Measurements from ENCODE around the gene NR1H3.

DNA sequence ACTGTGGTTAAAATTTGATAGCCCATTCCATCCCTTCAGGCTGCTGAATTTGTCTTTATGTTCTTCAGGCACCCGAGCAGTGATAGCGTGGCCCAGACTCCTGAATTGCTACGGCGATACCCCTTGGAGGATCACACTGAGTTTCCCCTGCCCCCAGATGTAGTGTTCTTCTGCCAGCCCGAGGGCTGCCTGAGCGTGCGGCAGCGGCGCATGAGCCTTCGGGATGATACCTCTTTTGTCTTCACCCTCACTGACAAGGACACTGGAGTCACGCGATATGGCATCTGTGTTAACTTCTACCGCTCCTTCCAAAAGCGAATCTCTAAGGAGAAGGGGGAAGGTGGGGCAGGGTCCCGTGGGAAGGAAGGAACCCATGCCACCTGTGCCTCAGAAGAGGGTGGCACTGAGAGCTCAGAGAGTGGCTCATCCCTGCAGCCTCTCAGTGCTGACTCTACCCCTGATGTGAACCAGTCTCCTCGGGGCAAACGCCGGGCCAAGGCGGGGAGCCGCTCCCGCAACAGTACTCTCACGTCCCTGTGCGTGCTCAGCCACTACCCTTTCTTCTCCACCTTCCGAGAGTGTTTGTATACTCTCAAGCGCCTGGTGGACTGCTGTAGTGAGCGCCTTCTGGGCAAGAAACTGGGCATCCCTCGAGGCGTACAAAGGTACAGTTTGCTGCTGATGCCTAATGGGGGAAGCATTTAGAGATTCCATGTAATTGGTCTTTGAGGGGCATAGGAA is 16.9 kb downstream of the NR1H3 start:
- TF ChIP-seq, protein P1, sequence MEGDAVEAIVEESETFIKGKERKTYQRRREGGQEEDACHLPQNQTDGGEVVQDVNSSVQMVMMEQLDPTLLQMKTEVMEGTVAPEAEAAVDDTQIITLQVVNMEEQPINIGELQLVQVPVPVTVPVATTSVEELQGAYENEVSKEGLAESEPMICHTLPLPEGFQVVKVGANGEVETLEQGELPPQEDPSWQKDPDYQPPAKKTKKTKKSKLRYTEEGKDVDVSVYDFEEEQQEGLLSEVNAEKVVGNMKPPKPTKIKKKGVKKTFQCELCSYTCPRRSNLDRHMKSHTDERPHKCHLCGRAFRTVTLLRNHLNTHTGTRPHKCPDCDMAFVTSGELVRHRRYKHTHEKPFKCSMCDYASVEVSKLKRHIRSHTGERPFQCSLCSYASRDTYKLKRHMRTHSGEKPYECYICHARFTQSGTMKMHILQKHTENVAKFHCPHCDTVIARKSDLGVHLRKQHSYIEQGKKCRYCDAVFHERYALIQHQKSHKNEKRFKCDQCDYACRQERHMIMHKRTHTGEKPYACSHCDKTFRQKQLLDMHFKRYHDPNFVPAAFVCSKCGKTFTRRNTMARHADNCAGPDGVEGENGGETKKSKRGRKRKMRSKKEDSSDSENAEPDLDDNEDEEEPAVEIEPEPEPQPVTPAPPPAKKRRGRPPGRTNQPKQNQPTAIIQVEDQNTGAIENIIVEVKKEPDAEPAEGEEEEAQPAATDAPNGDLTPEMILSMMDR (IDR thresholded peaks at IDR 0.05; ENCODE audit: insufficient read depth, low read length, poor library complexity, severe bottlenecking) = no peak
- TF ChIP-seq EZH2phosphoT487 (conservative IDR thresholded peaks at IDR 0.05; ENCODE audit: low read length) = no peak

Measured in SU-DHL-6 (cell line).